Kidney epithelial cell (primary cell): Measurements from ENCODE around the gene CBFA2T2. TPM values are rescaled to one million over a fixed set of nuclear protein-coding genes. Genes with fewer than 3 reads are reported as not detected.

Experiments used
- DNase-seq: peaks from one replicate; pipeline ENCODE4 v3.0.0-alpha.2; 2010; ENCODE audit warnings: low read depth
- H3K27me3 ChIP-seq: 2 replicates; pipeline ENCODE4 v1.6.0; 2011; ENCODE audit warnings: low read length; ENCODE audit not compliant: control insufficient read depth, insufficient read depth
- H3K36me3 ChIP-seq: 2 replicates; pipeline ENCODE4 v1.5.1; 2011; ENCODE audit warnings: low read length; ENCODE audit not compliant: control insufficient read depth, insufficient read depth
- H3K4me3 ChIP-seq: 2 replicates; pipeline ENCODE4 v1.5.1; 2011; ENCODE audit warnings: low read depth, mild to moderate bottlenecking, control low read depth, low read length
- CTCF ChIP-seq: IDR thresholded peaks from 2 replicates; pipeline ENCODE4 v1.5.1; 2011; ENCODE audit warnings: mild to moderate bottlenecking, moderate library complexity, low read length, control low read depth, inconsistent platforms; ENCODE audit not compliant: insufficient read depth, poor library complexity, severe bottlenecking
- total RNA-seq: library from RNA; depleted of rRNA; stranded (reverse); fragments of >200 nt; gene quantifications from 2 replicates; pipeline ENCODE4 v1.2.3, GENCODE V29; 2015

Gene CBFA2T2
- total RNA-seq, 1 donor from 2014 or later = 13.4 TPM

GRCh38 chr20:33687370-33687915, 197.5 kb downstream of the CBFA2T2 start:
- H3K4me3 ChIP-seq = no peak overlapping the region
- no peaks in the 10 kb centered on the region for H3K36me3 ChIP-seq
- no peaks in the 10 kb centered on the region for H3K27me3 ChIP-seq
- no peak for DNase-seq
- TF ChIP-seq CTCF = no peak

- Histone ChIP-seq H3K36me3 (no peaks in the 10 kb centered on the region), H3K27me3 (no peaks in the 10 kb centered on the region), H3K4me3 (no peak overlapping the region)
- no peak for DNase-seq
- TF ChIP-seq CTCF = no peak
Measured at GRCh38 chr20:33687993-33688937, 198.4 kb downstream of the CBFA2T2 start.

- no peaks in the 10 kb centered on the region for H3K27me3 ChIP-seq
- H3K36me3 ChIP-seq = no peaks in the 10 kb centered on the region
- H3K4me3 ChIP-seq = no peak overlapping the region
- no peak for DNase-seq
- no peak for TF ChIP-seq CTCF
Measured at GRCh38 chr20:33688938-33689424, 199.1 kb downstream of the CBFA2T2 start.

GRCh38 chr20:33689493-33689892, 199.6 kb downstream of the CBFA2T2 start:
- H3K4me3 ChIP-seq = no peak overlapping the region
- no peaks in the 10 kb centered on the region for H3K27me3 ChIP-seq
- H3K36me3 ChIP-seq = no peaks in the 10 kb centered on the region
- TF ChIP-seq CTCF = no peak
- DNase-seq = no peak

- DNase-seq = no peak
- H3K36me3 ChIP-seq = no peaks in the 10 kb centered on the region
- no peak overlapping the region for H3K4me3 ChIP-seq
- no peaks in the 10 kb centered on the region for H3K27me3 ChIP-seq
- no peak for TF ChIP-seq CTCF
Measured at GRCh38 chr20:33689973-33690372, 200.1 kb downstream of the CBFA2T2 start.
